Measurements from ENCODE around the gene TOGARAM2.

GRCh38 chr2:29075894-29076705 is 95.0 kb downstream of the TOGARAM2 start:
- TF ChIP-seq CTCF (IDR thresholded peaks at IDR 0.05; ENCODE audit: low read depth, low read length) (no peak), EZH2phosphoT487 (IDR thresholded peaks at IDR 0.05; ENCODE audit: low read depth) (no peak)

Data from OCI-LY3 (cell line).